Calu3 (cell line): ENCODE results near the gene ELOVL3. TPM values are rescaled to one million over a fixed set of nuclear protein-coding genes. Genes with fewer than 3 reads are reported as not detected.

Source experiments
- BruUV-seq: library from RNA; stranded (reverse); fragments of 400-500 nt; replicated peaks from 2 replicates; lab custom pipeline; 2021; lab: Mats Ljungman, UMichigan
- CTCF ChIA-PET: fragments of 300-600 bp; sonication (Branson Sonifier 250); formaldehyde crosslinking; loops from one replicate; lab custom pipeline; 2022; ENCODE audit warnings: antibody characterized with exemption; lab: Charles Lee
- DNase-seq: peaks from one replicate; pipeline ENCODE4 v3.0.0; 2022
- H3K27ac Mint-ChIP-seq: one replicate; pipeline ENCODE4 v1.8.0; 2022; ENCODE audit warnings: mixed read lengths; ENCODE audit not compliant: unreplicated experiment
- H3K27me3 Mint-ChIP-seq: one replicate; pipeline ENCODE4 v1.8.0; 2022; ENCODE audit warnings: mixed read lengths; ENCODE audit not compliant: unreplicated experiment
- H3K36me3 Mint-ChIP-seq: one replicate; pipeline ENCODE4 v1.8.0; 2022; ENCODE audit warnings: mild to moderate bottlenecking, moderate library complexity, mixed read lengths; ENCODE audit not compliant: insufficient read depth, unreplicated experiment
- H3K4me1 Mint-ChIP-seq: one replicate; pipeline ENCODE4 v1.8.0; 2022; ENCODE audit warnings: mild to moderate bottlenecking, low read depth, mixed read lengths; ENCODE audit not compliant: unreplicated experiment
- H3K4me3 Mint-ChIP-seq: one replicate; pipeline ENCODE4 v1.8.0; 2022; ENCODE audit warnings: mild to moderate bottlenecking, low read depth, moderate library complexity, mixed read lengths; ENCODE audit not compliant: unreplicated experiment
- H3K9me3 Mint-ChIP-seq: one replicate; pipeline ENCODE4 v1.8.0; 2022; ENCODE audit warnings: low read depth, mixed read lengths; ENCODE audit not compliant: unreplicated experiment
- CTCF ChIP-seq: fragments of 200-600 bp; IDR thresholded peaks from one replicate; pipeline ENCODE4 v1.8.0; 2022; ENCODE audit warnings: antibody characterized with exemption; ENCODE audit not compliant: unreplicated experiment
- intact Hi-C: fragments of 100-400 bp; cut with micrococcal nuclease; formaldehyde crosslinking; loops from one replicate; pipeline ENCODE4 v1.10.0; 2022; ENCODE audit not compliant: unreplicated experiment
- total RNA-seq: library from RNA; stranded (reverse); gene quantifications from 2 replicates; pipeline ENCODE4 v1.2.3, GENCODE V29; 2022

The ELOVL3 gene
- total RNA-seq, 1 experiment from 2014 or later: 0.35 TPM

DNA sequence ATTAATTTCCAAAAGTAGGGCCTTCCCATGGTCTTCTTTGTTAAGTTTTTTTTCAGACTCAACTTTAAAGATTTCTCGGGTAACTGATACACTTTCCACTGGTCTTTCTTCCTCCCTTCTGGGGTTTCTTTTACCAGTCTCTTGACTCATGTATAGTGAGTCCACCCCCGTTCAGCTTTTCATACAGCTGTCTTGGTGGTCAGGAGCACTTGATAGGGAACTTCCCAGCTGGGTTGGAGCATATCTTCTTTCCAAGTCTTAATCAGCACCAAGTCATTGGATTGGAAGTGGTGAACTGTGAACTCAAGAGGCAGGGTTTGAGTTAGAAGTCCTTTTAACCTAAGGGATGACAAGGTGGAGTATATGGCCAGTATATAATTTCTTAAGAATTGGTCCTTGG lies 29.2 kb upstream of the ELOVL3 start:
- DNase-seq: no peak
- Mint-ChIP-seq H3K4me1 (no peaks in the 10 kb centered on the region), H3K36me3 (peaks cover 5% of the 10 kb centered on the region), H3K27me3 (peaks cover 16% of the 10 kb centered on the region), H3K4me3 (no peak overlapping the region), H3K27ac (no peak overlapping the region), H3K9me3 (peaks cover 2% of the 10 kb centered on the region)
- intact Hi-C loops: no loop called here
- CTCF ChIA-PET: no interaction called here
- TF ChIP-seq CTCF: no peak
- BruUV-seq: no TSS peak

- Mint-ChIP-seq H3K27me3 (peaks cover 27% of the 10 kb centered on the region), H3K27ac (no peak overlapping the region), H3K9me3 (peaks cover 7% of the 10 kb centered on the region), H3K4me3 (no peak overlapping the region), H3K4me1 (no peaks in the 10 kb centered on the region), H3K36me3 (peaks cover 5% of the 10 kb centered on the region)
- DNase-seq: no peak
- CTCF ChIA-PET: no interaction called here
- intact Hi-C loops: no loop called here
- BruUV-seq: no TSS peak
- no peak for TF ChIP-seq CTCF
Measured at GRCh38 chr10:102198027-102198426, 28.1 kb upstream of the ELOVL3 start.

- H3K9me3 Mint-ChIP-seq: peaks cover 9% of the 10 kb centered on the region
- H3K4me3 Mint-ChIP-seq: no peak overlapping the region
- H3K4me1 Mint-ChIP-seq: no peaks in the 10 kb centered on the region
- intact Hi-C loops: no loop called here
- no peak overlapping the region for H3K27ac Mint-ChIP-seq
- H3K36me3 Mint-ChIP-seq: peaks cover 5% of the 10 kb centered on the region
- BruUV-seq: no TSS peak
- CTCF ChIA-PET: no interaction called here
- no peak for TF ChIP-seq CTCF
- H3K27me3 Mint-ChIP-seq: peaks cover 28% of the 10 kb centered on the region
- DNase-seq: no peak
Measured at GRCh38 chr10:102200751-102201640, 25.1 kb upstream of the ELOVL3 start.

DNA sequence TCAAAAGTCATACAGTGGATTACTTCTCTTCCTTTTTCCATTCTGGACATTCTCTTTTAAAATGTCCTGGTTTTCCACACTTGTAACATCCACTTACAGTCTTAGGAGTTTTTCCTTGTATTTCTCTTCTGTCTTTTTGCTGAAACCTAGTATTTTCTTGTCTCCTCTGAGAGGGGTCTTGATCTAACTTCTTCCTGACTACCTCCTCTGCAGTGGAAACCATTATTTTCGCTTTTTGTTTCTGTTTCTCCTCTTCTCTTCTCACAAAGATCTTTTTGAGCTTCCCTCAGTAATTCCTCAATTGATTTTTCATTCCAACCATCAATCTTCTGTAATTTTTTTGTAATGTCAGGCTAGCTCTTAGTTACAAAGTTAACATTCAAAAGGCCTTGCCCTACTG lies 23.7 kb upstream of the ELOVL3 start:
- CTCF ChIA-PET: no interaction called here
- TF ChIP-seq CTCF: no peak
- Mint-ChIP-seq H3K9me3 (peaks cover 9% of the 10 kb centered on the region), H3K36me3 (peaks cover 5% of the 10 kb centered on the region), H3K27ac (no peak overlapping the region), H3K27me3 (peaks cover 24% of the 10 kb centered on the region), H3K4me1 (no peaks in the 10 kb centered on the region), H3K4me3 (no peak overlapping the region)
- intact Hi-C loops: no loop called here
- no TSS peak for BruUV-seq
- DNase-seq: no peak
